HG03159 (cell line): ENCODE measurements around the gene ZNF648.
"Not testable (repeated sequence)": the region's sequence is repeated elsewhere in the genome, so short reads cannot be mapped to it uniquely, and the experiment has no call there.

ENCODE experiments used
- ATAC-seq: cut with Tn5 transposase; IDR thresholded peaks from one replicate; pipeline ENCODE4 v1.9.1; 2021; ENCODE audit warnings: mild to moderate bottlenecking, moderate library complexity; ENCODE audit not compliant: unreplicated experiment

Gene ZNF648

GRCh38 chr1:182032251-182032650 is 29.3 kb downstream of the ZNF648 start:
- ATAC-seq = no peak

- ATAC-seq = peak; percentile 95
These were observed 31.9 kb downstream of the ZNF648 start for GRCh38 chr1:182029379-182030331.

- no peak for ATAC-seq
These were observed 32.5 kb downstream of the ZNF648 start for GRCh38 chr1:182029002-182029378.

GRCh38 chr1:182015360-182015759 is 46.2 kb downstream of the ZNF648 start:
- no peak for ATAC-seq

- ATAC-seq = not testable (repeated sequence)
These were observed 50.6 kb downstream of the ZNF648 start for GRCh38 chr1:182010800-182011370.

GRCh38 chr1:182005398-182005797 is 56.1 kb downstream of the ZNF648 start:
- ATAC-seq = not testable (repeated sequence)

GRCh38 chr1:182004601-182005000 is 56.9 kb downstream of the ZNF648 start:
- no peak for ATAC-seq
